GM18867 (cell line): ENCODE measurements around the gene ZNF692.

Experiments used
- ATAC-seq: cut with Tn5 transposase; IDR thresholded peaks from one replicate; pipeline ENCODE4 v1.9.1; 2021; ENCODE audit warnings: mild to moderate bottlenecking, moderate library complexity; ENCODE audit not compliant: unreplicated experiment

ZNF692 gene

DNA sequence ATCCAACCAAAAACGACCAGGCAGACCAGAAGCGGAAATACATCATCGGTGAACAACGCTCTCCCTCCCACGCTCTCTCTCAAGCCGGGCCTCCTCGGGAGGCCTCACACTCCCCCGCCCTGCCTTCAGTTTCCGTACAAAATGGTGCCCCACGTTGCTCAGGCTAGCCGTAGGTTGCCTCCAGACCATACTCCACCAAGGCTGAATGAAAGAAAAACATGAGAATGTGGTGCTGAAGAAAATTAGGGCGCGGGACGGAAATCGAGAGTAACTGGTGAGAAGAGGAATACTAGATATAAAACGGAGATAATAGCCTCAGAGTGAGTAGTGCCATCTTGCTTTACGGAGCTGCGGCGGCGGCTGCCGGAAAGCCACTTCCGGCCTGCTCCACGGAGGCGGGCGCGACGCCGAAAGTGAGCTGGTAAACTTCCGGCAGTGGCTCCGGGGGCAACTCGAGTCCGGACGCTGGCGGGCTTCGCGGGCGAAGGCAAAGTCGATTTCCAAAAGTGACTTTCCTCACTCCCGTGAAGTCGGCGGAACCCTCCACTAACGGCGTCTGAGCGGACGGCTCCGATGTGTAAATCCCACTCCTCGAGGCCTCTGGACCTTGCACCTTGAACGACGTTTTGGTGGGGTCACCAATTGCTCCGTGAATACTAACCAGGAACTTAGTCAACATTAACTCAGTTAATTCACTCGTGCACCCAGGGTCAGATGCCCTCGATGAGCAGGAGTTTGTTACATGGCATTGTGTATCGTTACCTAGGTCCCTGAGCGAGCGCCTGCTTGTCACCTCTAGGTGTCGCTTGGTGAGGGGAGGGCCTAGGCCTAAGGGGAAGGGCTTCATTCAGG, 32.8 kb downstream of the ZNF692 start, which contains the start of gene SH3BP5L:
Gene SH3BP5L (minus strand): TSS at position 7 of the 852 bp plus-strand sequence. CDS start 980 bp downstream, outside the sequence.
- ATAC-seq: peak; percentile 88

DNA sequence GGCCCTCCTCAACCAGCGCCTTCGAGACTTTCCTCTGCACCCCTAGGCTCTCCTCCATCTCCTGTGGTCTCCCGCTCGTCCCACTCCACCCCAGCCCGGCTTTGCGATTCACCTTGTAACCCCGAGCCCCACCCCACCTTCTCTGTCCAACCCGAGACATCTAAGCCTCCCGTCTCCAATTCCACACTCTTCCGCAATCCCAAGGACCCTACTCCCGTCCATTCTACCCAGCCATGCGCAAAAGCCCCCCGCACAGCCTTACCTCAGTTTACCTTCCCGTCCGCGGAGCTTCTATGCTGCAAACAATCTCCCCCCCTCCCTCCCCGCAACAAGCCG, 33.3 kb downstream of the ZNF692 start:
- ATAC-seq: peak; percentile 2

DNA sequence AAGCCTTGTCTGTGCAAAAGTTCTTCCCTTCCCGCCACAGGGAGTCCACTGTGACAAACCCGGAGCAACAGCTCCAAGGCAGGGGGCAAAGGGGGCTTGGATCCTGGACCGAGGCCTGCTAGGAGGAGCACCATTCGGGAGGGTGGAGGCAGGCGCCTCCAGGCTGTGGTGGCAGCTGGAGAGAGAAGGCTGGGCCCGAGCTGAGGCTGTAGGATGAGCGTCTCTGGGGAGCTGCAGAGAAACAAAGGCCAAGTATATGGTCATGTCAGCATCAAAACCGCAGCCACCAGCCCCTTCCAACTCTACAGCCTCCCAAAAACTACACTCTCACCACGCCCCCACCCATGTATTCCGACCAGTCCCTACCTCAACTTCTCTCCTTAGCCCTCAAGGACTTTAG, 33.7 kb downstream of the ZNF692 start:
- no peak for ATAC-seq

DNA sequence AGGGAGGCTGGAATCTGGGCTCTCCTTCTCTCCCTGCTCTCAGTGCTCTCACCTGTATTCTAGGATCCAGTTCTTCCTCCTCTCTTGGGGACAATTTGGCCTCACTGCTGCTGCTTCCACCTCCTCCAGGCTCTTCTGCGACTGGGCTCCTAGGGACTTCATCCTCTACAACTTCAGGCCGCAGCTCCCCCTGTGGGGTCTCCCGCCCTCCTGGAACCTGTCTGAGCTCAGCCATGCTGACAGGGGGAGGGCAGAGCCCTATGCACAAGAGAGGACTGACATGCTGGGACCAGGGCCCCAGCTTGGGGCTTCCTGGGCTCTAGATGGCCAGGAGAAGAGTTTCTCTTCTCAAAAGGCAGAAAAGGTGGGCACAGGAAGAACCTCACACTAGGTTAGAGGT, 34.2 kb downstream of the ZNF692 start:
- ATAC-seq: no peak

DNA sequence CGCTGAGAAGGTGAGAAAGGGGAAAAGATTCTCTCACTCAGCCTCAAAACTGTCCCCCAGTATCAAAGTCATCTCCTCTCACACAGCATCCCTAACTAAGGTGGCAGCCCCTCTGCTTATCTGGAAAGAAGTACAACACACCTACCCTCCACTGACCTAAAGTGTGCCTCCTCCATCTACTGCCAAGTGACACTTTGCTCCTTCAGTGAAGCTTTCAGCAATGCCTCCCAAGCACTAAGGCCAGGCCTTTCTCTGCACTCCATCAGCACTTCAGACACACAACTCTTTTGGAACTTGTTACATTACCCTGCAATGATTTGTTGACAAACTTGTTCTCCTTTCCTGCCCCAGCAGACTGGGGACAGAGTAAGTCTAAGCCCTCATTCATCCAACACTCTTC, 34.6 kb downstream of the ZNF692 start:
- no peak for ATAC-seq

DNA sequence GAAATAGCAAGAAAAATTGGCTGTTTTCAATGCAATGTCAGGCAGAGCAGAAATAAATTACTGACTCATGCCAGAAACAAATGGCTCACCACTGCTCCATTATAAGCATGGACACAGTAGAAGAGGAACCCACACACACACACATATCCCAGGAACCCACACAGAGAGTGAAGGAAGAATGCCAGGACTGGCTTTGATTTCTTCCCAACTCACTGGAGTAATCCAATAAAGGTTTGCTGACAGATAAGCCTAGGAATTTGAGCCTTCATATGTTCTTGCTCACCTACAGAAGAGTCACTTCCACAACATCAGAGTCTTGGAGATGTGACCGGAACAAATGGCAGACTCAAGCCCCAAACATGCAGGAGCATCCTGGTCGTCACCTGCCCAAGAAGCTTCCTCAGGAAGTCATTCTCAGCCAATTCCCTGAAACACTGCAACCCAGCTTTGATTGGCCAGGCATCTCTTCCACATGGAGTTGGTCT, 35.3 kb downstream of the ZNF692 start:
- ATAC-seq: no peak

DNA sequence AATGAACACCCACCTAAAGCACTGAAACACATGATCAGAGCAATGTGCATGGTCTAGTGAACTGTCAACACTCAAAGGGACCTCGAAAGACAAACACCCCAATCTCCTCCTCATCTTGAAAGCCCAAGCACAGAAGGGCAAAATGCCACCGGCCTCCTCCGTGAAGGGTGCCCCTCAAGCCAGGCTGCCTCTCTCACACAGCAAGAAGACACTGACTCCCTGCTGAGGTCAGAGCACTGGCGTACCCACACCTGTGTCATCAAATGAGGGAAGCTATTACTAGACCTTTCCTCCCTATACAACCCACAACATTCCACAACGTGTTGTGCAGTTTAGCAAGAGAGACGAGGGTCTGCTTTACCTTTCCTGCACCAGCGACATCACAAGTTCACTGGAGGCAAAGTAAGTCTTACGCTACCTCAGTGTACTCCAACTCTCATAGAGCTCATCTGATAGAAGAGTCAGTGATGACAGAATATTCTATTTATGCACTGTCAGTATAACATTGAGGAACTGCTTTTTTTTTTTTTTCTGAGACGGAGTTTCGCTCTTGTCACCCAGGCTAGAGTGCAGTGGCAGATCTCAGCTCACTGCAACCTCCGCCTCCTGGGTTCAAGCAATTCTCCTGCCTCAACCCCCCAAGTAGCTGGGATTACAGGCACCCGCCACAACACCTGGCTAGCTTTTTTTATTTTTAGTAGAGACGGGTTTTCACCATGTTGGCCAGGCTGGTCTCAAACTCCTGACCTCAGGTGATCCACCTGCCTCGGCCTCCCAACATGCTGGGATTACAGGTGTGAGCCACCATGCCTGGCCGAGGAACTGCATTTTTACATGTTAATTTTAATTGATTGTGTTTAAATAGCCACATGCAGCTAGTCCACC, 36.5 kb downstream of the ZNF692 start:
- ATAC-seq: peak; percentile 33

DNA sequence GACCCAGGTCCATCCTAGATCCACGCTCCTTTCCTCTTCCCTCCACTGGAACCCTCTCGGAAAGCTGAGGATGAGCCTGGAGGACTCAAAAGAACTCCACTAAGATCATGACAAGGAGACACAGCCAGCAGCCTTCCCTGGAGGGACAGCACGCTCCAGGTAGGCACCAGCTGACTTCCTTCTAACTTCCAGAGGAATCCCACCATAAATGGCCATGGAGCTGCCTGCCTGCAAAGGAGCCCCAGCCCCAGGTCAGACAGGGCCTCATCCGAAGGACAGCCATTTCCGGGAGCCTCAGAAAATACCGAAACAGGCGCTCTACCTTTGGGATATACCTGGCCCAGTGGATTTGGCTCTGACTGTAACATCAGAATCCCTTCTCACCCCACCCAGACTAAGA, 37.2 kb downstream of the ZNF692 start:
- no peak for ATAC-seq

DNA sequence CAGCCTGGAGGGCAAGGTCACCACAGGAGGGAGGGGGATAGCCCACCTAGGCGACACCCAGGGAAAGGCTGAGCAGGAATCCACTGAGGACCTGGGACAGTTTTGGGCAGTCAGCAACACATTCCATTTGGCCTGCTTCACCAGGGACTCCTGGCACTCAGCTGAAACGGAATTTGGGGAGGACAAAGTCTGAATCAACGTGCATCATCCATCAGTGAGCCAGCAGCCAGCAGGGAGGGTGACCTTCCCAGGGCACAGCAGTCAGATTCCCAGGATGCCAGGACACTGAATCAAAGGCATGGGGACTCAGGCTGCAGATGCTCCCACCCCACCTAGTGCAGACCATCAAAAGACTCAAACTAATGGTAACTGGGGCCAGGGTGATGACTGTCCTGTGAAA, 37.8 kb downstream of the ZNF692 start:
- no peak for ATAC-seq

DNA sequence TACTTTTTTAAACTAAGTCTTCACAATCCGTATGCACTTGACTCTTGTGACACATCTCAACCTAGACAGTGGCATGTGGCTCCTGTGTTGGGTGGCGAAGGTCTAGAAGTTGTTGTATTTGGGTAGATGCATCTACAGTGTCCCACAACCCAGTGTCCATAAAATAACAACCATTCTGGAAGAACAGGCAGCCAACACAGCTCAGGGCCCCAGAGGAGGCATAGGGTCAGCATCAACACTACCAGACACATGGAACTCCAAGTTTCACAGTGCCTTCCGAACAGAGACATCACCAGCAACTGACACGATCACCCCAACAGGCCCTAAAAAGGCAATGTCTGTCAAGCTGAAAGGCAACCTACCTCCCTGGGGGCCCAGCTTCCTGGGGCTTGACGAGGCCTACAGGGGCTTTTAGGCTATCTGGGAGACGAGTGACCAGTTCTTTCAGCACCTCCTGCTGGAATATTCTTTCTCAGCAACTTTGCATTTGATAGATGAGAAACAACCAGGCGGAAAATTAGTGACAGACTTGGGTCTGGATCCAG, 38.8 kb downstream of the ZNF692 start:
- no peak for ATAC-seq

DNA sequence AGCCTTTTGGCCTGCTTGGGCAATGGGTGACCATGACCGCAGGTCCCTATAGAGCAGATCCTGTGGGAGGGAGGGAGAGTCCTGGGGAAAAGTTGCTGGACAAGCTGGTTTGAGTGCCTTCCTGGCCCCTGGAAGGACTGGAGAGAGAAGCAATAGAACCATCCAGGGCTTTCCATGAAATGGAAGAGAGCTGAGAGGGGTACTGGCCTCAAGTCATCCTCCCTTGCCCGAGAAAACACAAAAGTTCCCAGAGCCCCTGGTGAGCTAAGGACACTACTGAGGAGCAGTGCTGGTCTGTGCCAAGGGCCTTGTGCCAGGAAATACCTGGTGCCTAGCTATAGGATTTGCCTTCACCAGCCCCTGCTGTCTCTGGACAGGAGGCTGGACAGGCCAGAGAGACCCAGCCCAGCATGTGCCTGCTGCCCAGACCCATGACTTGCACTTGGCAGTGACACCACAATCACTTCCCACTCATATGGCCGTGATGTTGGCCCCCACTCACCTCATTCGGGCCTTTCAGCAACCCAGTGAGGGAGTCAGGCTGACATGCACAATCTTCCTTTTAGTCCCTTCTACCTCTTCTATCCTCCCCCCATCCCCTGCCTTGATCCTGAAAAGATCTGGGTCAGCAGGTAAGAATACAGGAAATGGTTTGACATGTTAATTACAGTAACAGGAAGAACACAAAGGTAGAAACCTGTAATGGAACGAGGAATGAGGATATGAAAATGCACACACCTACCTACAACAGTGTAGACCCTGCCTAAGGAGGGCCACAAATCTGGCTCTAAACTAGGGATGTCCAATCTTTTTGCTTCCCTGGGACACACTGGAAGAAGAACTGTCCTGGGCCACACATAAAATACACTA, 40.1 kb downstream of the ZNF692 start:
- ATAC-seq: peak; percentile 34

DNA sequence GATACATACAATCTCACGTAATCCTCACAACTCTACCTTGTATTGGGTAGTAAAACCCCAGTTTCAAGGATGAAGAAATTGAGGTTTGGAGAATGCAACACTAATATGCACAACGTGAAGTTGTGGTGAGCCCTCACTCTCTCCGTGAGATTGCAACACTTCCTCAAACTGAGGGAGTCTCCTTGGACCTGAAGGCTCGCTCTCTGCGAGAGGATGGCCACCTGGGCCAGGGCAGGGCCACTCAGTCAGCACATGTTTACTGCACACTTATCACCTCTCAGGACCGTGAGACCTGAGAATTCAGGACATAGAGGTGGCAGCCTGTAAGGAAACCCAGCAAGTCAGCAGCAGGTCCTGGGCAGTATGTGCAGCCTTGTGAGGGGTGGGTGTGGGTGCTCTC, 41.8 kb downstream of the ZNF692 start:
- no peak for ATAC-seq

DNA sequence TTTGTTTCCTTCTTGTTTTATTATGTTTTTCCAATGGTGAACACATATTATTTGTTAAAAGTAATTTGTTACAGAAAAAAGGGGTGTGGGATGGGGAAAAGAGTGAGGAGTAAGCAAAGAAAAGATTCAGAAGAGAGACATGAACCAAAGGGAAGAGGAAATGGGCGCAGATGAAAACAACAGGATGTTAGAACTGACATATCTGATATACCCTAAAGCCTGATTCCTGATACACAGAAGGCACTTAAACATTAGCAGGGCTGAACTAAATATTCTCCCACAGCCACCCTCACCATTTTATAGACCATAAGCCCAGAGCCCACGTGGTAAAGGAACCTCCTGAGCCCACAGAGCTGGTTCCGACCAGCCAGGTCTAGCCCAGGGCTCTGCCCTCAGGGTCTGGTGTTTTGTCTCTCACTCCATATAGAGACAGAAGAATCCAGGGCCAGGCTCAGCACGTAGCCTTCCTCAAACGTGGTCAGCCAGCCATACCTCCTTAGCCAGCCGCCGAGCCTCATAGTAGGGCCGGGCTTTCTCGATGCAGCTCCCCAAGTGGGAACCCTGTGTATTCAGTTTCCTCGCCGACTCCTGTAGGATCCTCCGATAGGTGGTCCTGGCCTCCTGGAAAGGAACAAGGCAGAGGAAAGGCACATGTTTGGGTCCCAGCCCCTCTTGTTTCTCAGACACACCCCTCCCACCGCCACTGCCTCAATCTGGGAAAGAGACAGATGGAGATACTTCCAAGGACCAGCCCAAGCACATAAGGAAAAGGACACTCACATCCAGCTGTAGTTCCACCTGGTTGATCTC, 42.6 kb downstream of the ZNF692 start:
- no peak for ATAC-seq

DNA sequence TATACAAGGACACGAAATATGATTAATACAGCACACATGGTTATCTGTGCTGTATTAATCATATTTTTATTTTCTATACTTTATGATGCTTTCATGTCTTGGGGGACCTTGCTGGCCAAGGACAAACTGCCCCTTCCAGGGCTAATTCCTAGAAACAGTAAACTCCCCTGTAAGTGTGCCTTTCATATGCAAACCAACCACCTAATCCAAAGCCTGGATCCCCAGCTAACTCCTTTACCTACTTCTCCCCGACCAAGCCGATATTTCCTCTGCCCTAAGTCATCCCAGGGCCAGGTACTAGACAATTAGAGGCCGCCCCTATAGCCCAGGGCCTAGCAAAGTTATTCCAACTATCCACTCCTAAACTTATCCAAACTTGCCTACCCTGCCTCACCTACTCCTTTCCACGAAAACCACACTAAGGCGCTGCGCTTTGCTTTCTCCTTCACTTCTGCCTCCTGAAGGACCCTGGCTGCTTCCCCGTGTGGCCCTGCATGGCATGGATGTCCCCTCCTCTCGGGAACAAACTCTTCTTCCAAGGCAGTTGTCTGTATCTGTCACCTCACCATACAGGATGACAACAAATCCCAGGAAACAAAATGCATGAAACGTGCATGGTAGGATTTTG, 43.4 kb downstream of the ZNF692 start:
- ATAC-seq: no peak

DNA sequence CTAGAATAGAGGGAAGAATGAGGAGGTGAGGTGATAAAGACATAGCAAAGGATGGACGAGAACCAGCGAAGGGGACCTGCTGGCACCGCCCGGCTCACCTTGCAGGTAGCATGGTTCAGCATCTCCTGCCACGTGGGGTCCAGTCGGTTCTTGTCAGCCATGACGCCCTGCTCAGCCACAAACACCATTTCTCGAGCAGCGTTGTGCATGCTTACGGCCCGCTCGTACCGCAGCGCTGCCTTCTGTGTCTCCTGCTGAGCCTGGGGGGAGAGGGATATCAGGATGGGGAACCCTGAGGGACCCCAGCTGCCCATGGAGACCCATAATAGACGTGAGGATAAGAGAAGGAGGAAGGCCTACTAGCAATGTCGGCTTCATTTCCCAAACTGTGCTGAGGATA, 44.5 kb downstream of the ZNF692 start:
- no peak for ATAC-seq

DNA sequence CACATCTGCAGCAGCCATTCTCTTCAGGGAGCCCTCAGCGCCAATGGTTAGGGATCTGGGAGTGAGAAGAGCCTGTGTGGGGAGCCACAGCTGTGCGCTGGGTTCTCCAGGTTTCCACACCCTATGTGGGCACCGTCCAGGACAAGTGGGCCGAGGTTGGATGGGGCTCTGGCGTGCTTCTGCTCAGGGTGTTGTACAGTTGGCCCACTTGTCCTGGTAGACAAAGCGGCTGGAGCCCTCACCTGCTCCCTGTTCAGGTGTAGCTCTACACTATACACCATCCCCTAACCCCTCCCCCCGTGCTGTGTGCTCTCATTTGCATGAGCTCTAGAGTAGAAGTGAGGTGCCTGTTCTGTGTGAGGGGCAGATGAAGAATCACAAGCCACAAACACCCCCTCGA, 45.3 kb downstream of the ZNF692 start:
- no peak for ATAC-seq

DNA sequence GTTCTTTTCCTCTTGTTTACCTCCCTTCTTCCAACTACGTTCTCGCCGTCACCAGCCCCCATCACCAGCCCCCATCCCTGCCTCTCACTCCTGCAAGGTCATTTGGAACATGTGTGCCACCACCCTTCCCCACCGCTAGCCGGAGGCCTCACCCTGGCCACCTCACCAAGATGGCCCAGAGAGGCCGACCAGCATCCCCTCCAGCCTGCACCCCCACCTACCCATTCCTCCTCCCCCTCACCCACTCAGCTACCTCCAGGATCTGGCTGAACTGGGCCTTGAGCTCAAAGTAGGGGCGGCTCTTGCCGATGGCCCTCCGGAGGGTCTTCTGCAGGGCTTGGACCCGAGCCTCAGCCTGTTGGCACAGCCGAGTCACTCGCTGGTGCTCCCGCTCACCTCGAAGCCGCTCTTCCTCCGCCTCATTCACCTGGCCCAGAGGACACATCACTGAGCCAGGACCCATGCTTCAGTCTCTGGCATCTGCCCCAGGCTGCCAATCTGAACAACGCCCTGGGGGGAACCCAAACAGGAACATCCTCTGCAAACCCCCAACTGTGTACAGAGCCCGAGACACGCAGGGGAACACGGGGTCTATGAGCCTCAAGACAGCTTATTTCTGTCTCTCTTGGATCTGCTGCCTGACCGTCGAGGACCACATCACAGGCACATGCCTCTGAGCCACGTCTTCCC, 46.0 kb downstream of the ZNF692 start:
- ATAC-seq: no peak
